Muscle of leg (tissue), 11 donors: ENCODE results near the gene CTIF. TPM values are rescaled to one million over a fixed set of nuclear protein-coding genes. Genes with fewer than 3 reads are reported as not detected.
A peak's percentile ranks its signal among the peaks of the same experiment; 100 is the strongest.
"Not testable (repeated sequence)": the region's sequence is repeated elsewhere in the genome, so short reads cannot be mapped to it uniquely, and the experiment has no call there.

Experiments
- DNase-seq: peaks from one replicate; pipeline ENCODE4 v3.0.0; 2013
- H3K27ac ChIP-seq: one replicate; pipeline ENCODE4 v1.5.1; 2013; ENCODE audit warnings: mild to moderate bottlenecking, low read length, control low read depth
- H3K27me3 ChIP-seq: one replicate; pipeline ENCODE4 v1.6.1; 2013; ENCODE audit warnings: low read length; ENCODE audit not compliant: control insufficient read depth, insufficient read depth
- H3K36me3 ChIP-seq: one replicate; pipeline ENCODE4 v1.6.1; 2013; ENCODE audit warnings: low read length; ENCODE audit not compliant: control insufficient read depth, insufficient read depth
- H3K4me1 ChIP-seq: one replicate; pipeline ENCODE4 v1.6.1; 2013; ENCODE audit warnings: low read length; ENCODE audit not compliant: control insufficient read depth, insufficient read depth
- H3K4me3 ChIP-seq: one replicate; pipeline ENCODE4 v1.5.1; 2013; ENCODE audit warnings: low read length, control low read depth
- H3K9me3 ChIP-seq: replicated peaks from 2 replicates; pipeline ENCODE4 v1.6.1; 2013; ENCODE audit warnings: low read depth, low read length; ENCODE audit not compliant: control insufficient read depth
- WGBS: methylation state at CpG from one replicate; pipeline ENCODE4 v1.1.5; 2013; ENCODE audit warnings: missing lambda C conversion rate; ENCODE audit not compliant: insufficient coverage; 5-methylcytosine and 5-hydroxymethylcytosine counted together
- polyA plus RNA-seq, 8 donors: library from polyadenylated mRNA; unstranded; fragments of 120-200 nt; gene quantifications; one replicate each; pipeline versions ENCODE4 v1.2.1 to v1.2.3, GENCODE V29; 2013; ENCODE audit warnings: inconsistent platforms in 1 of 8, low replicate concordance in 1 of 8; ENCODE audit not compliant: insufficient read length in 8 of 8, insufficient read depth in 1 of 8
- total RNA-seq: library from RNA; stranded (reverse); fragments of 120-200 nt; gene quantifications from one replicate; pipeline ENCODE4 v1.2.4, GENCODE V29; 2013

CTIF gene
- total and polyA plus RNA-seq, 9 donors, result 16.3 to 46.8 (median 32.5) TPM

GRCh38 chr18:48506983-48507568 is 31.8 kb upstream of the CTIF start:
- WGBS, result no CpG with 5 or more reads among the region's 1 CpG
- not testable (repeated sequence) for H3K27me3 ChIP-seq, H3K9me3 ChIP-seq, H3K4me1 ChIP-seq, H3K4me3 ChIP-seq, H3K27ac ChIP-seq, DNase-seq, H3K36me3 ChIP-seq

GRCh38 chr18:48512498-48512897 is 26.3 kb upstream of the CTIF start:
- H3K9me3 ChIP-seq, H3K27me3 ChIP-seq, H3K4me1 ChIP-seq, H3K27ac ChIP-seq, H3K36me3 ChIP-seq, DNase-seq, H3K4me3 ChIP-seq: not testable (repeated sequence)
- WGBS, result no CpG with 5 or more reads among the region's 4 CpGs

GRCh38 chr18:48514786-48515185 is 24.0 kb upstream of the CTIF start:
- Histone ChIP-seq H3K36me3 (no peaks in the 10 kb centered on the region), H3K9me3 (no peaks in the 10 kb centered on the region), H3K27me3 (no peaks in the 10 kb centered on the region), H3K4me3 (no peak overlapping the region), H3K4me1 (no peaks in the 10 kb centered on the region), H3K27ac (no peak overlapping the region)
- no peak for DNase-seq
- 83% methylated on average over 11 of the region's 11 CpGs for WGBS

DNA sequence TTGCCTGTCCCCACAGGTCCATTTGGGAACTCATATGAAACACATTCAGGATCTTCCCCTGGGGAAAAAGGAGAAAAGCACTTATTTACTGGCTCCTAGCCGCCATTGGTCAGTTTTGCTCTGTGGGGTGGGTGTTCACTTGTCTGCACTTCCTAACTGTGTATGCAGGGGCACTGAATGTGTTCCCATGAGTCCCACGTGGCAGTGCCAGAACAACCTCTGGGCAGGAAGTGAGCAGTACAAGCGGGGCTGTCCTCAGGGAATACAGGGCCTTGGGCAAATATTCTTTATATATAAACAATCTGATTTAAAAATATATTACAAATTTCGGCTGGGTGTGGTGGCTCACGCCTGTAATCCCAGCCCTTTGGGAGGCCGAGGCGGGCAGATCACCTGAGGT is 21.8 kb upstream of the CTIF start:
- Histone ChIP-seq H3K4me3 (no peak overlapping the region), H3K27ac (no peak overlapping the region), H3K4me1 (no peaks in the 10 kb centered on the region), H3K27me3 (peaks cover 1% of the 10 kb centered on the region), H3K36me3 (no peaks in the 10 kb centered on the region), H3K9me3 (no peaks in the 10 kb centered on the region)
- WGBS, result no CpG with 5 or more reads among the region's 7 CpGs
- no peak for DNase-seq

- Histone ChIP-seq H3K9me3 (no peaks in the 10 kb centered on the region), H3K36me3 (no peaks in the 10 kb centered on the region), H3K4me3 (no peak overlapping the region), H3K4me1 (no peaks in the 10 kb centered on the region), H3K27ac (no peak overlapping the region), H3K27me3 (peaks cover 6% of the 10 kb centered on the region)
- WGBS, result 60% methylated on average over 1 of the region's 5 CpGs
- DNase-seq, result no peak
Measured at GRCh38 chr18:48519431-48520100, 19.3 kb upstream of the CTIF start.

DNA sequence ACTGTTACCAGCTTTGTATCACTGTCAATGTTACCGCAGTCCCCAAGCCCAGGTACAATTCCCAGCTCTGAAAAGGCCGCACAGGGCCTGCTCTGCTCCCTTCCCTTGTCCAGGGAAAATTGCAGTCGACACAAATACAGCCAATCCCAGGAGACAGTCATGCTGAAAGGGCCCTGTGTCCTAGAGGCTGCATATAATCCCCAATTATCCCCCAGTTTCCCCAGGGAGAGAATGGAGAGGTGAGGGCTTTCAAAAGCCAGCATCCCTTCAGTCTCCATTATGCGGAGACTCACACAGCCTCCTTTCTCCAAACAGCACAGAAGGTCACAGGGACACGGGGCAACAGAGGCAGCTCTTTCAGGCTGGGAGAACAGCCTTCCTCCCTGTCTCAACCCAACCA is 17.1 kb upstream of the CTIF start:
- Histone ChIP-seq H3K4me1 (no peaks in the 10 kb centered on the region), H3K9me3 (no peaks in the 10 kb centered on the region), H3K27me3 (peaks cover 8% of the 10 kb centered on the region), H3K36me3 (no peaks in the 10 kb centered on the region), H3K27ac (no peak overlapping the region), H3K4me3 (no peak overlapping the region)
- DNase-seq, result no peak
- 67% methylated on average over 5 of the region's 5 CpGs for WGBS

GRCh38 chr18:48525671-48526070 is 13.2 kb upstream of the CTIF start:
- Histone ChIP-seq H3K36me3 (no peaks in the 10 kb centered on the region), H3K27me3 (peaks cover 11% of the 10 kb centered on the region), H3K9me3 (no peaks in the 10 kb centered on the region), H3K4me1 (peaks cover 4% of the 10 kb centered on the region), H3K27ac (no peak overlapping the region), H3K4me3 (no peak overlapping the region)
- no peak for DNase-seq

GRCh38 chr18:48527461-48527860 is 11.4 kb upstream of the CTIF start:
- Histone ChIP-seq H3K27me3 (peaks cover 8% of the 10 kb centered on the region), H3K9me3 (no peaks in the 10 kb centered on the region), H3K4me3 (no peak overlapping the region), H3K4me1 (peaks cover 4% of the 10 kb centered on the region), H3K27ac (no peak overlapping the region), H3K36me3 (no peaks in the 10 kb centered on the region)
- DNase-seq, result no peak
- WGBS, result 80% methylated on average over 1 of the region's 4 CpGs

- no peak overlapping the region for H3K4me3 ChIP-seq
- H3K9me3 ChIP-seq, result no peaks in the 10 kb centered on the region
- H3K27ac ChIP-seq, result no peak overlapping the region
- H3K36me3 ChIP-seq, result no peaks in the 10 kb centered on the region
- peaks cover 8% of the 10 kb centered on the region for H3K27me3 ChIP-seq
- peaks cover 4% of the 10 kb centered on the region for H3K4me1 ChIP-seq
- no CpG with 5 or more reads among the region's 5 CpGs for WGBS
- DNase-seq, result no peak
Measured at GRCh38 chr18:48528861-48529260, 10.0 kb upstream of the CTIF start.

GRCh38 chr18:48529796-48530195 is 9.0 kb upstream of the CTIF start:
- Histone ChIP-seq H3K4me3 (no peak overlapping the region), H3K9me3 (no peaks in the 10 kb centered on the region), H3K36me3 (no peaks in the 10 kb centered on the region), H3K27ac (no peak overlapping the region), H3K4me1 (peaks cover 4% of the 10 kb centered on the region), H3K27me3 (peaks cover 5% of the 10 kb centered on the region)
- no CpG with 5 or more reads among the region's 2 CpGs for WGBS
- DNase-seq, result peak; percentile 54
